Measurements from ENCODE around the gene ARHGEF25.
"Not testable (repeated sequence)": the region's sequence is repeated elsewhere in the genome, so short reads cannot be mapped to it uniquely, and the experiment has no call there.

Gene ARHGEF25

DNA sequence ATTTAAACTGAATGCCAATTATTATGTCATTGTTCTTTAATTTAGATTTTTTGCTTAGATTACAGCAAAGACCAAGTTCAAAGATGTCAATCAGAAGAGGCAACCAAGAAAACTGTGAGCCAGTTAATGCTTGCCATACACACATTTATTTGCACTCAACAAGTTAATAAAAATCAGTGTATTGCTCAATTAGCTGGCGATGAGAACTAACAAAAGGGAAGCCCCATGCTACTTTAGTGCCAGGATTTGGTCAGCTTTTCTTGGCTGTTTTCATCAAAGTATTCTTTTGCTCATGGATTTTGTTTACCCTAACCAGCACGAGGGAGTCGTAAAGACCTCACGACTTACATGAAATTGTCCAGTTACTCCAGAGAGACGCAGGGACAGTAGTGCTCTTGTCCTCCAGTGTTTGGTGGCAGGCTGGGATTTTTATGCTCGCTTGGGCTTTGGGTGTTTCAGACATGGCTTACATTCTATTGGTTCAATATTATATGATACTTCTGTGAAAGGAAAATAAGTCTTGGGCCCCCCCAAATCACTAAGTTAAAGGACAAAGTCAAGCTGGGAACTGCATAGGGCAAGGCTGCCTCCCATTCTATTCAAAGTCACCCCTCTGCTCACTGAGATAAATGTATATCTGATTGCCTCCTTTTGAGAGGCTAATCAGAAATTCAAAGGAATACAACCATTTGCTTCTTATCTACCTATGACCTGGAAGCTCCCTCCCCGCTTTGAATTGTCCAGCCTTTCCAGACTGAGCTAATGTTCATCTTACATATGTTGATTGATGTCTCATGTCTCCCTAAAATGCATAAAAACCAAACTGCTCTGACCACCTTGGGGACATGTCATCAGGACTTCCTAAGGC is 29.2 kb downstream of the ARHGEF25 start:
- DNase-seq: no peak

DNA sequence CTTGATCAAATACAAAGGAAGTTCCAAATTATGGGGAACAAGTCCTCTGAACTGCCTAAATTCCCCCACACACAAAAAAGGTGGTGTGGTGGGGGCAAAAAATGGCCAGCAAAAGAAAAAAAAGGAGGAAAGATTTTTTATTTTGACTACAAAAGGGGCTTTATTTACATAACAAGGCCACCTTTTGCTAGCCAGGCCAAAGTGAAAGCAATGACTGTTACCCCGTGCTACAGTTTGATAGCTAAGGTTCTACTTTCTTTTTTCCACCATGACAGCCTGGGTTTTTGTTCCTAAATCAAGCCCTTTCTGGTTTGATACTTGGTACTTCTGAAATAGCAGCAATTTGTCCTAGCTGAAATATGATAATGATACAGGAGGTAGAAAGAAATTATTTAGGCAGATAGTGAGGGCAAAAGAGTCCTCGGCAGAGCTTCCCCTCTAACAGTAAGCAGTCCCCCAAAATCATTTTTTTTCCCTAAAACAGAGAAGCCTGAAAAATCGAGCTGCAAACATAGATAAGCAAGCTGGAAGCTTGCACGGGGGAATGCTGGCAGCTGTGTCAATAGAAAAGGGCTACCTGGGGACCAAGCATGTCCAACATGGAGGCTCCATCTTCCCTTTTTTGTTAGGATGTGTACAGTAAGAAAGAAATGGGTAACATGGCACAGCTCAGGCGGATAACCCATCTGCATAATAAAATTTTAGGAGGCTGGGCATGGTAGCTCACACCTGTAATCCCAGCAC is 30.6 kb downstream of the ARHGEF25 start:
- DNase-seq: no peak

DNA sequence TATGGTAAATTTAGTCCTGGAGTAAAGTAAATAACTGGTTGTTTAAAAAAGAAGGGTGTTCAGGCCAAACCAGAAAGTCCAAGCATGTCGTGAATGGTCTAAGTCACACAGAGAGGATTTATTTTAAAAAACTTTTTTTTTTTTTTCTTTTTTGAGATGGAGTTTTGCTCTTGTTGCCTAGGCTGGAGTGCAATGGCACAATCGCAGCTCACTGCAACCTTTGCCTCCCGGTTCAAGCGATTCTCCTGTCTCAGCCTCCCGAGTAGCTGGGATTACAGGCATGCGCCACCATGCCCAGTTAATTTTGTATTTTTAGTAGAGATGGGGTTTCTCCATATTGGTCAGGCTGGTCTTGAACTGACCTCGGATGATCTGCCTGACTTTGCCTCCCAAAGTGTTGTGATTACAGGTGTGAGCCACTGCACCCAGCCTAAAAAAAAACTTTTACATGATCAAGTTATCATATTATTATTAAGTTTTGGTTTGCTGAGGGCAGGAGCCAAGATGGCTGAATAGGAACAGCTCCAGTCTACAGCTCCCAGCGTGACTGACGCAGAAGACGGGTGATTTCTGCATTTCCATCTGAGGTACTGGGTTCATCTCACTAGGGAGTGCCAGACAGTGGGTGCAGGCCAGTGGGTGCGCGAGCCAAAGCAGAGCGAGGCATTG is 34.9 kb downstream of the ARHGEF25 start:
- not testable (repeated sequence) for DNase-seq

DNA sequence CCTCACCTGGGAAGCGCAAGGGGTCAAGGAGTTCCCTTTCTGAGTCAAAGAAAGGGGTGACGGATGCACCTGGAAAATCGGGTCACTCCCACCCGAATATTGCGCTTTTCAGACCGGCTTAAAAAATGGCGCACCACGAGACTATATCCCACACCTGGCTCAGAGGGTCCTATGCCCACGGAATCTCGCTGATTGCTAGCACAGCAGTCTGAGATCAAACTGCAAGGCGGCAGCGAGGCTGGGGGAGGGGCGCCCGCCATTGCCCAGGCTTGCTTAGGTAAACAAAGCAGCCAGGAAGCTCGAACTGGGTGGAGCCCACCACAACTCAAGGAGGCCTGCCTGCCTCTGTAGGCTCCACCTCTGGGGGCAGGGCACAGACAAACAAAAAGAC is 35.4 kb downstream of the ARHGEF25 start:
- DNase-seq: not testable (repeated sequence)

DNA sequence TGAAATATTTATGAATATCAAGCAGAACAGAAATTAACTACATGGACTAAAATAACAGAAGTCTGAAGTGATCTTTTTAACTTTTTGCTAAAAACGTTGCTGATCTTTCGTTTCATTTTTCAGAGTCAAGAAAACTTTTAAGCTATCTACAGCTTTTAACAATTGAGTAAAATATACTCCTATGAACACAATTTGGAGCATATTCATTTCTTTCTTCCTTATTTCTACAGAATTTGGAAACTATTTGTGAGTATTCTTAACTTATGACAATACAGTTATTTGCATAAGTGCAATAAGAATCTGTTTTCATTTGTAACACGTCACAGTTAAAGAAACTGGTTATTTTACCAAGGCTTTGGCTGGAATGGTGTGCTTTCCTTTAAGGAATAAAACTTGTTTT is 42.8 kb downstream of the ARHGEF25 start:
- DNase-seq: no peak

DNA sequence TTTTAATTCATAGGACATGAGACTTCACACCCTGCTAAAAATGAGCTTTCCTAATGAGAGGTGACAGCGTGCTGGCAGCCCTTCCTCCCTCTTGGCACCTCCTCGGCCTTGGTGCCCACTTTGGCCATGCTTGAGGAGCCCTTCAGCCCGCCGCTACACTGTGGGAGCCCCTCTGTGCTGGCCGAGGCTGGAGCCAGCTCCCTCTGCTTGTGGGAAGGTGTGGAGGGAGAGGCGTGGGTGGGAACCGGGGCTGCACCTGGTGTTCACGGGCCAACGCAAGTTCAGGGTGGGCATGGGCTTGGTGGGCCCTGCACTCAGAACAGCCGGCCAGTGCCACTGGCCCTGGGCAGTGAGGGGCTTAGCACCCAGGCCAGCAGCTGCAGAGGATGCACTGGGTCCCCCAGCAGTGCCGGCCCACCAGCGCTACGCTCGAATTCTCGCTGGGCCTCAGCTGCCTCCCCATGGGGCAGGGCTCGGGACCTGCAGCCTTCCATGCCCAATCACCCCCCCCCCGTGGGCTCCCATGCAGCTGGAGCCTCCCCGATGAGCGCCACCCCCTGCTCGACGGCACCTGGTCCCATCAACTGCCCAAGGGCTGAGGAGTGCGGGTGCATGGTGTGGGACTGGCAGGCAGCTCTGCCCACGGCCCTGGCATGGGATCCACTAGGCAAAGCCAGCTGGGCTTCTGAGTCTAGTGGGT is 44.5 kb downstream of the ARHGEF25 start:
- no peak for DNase-seq

DNA sequence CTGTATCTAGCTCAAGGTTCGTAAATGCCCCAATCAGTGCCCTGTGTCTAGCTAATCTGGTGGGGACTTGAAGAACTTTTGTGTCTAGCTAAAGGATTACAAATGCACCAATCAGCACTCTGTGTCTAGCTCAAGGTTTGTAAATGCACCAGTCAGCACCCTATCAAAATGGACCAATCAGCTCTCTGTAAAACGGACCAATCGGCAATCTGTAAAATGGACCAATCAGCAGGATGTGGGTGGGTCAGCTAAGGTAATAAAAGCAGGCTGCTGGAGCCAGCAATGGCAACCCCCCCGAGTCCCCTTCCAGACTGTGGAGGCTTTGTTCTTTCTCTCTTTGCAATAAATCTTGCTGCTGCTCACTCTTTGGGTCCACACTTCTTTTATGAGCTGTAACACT is 45.2 kb downstream of the ARHGEF25 start:
- not testable (repeated sequence) for DNase-seq

DNA sequence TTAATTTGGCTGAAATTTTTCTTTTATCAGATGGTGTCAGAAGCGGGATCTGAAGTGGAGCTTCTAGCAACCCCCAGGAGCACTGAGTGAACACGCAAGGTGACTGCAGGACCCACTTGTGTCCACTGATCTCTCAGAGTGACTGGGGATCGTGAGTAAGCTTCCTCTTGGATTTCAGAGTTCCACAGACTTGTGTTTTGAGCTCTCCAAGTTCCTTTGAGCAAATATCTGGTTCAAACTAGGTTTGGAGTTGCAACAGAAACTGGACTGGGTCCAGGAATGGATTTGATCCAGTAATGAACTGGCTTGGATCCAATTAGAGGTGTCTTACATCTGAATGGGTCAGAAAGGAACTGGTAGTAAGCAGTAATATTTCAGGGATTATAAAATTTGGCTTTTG is 46.5 kb downstream of the ARHGEF25 start:
- no peak for DNase-seq

DNA sequence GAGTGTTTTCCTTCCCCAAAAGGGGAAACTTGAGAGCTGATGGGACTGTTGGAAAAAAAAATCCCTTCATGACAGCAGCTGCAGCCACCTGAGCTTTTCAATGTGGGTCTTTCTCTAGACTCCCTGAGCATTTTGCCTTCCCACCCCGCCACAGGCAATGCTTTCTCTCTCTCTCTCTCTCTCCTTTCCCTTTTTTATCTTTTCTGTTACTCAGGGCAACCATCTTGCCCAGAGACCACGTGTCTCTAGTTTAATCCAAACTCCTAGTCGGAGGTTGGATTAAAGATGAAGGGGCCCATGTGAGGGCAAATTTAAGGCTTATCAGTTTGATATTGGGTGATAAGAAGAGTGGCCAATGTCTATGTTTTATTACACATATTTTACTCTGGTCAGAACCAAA is 47.7 kb downstream of the ARHGEF25 start:
- DNase-seq: no peak

DNA sequence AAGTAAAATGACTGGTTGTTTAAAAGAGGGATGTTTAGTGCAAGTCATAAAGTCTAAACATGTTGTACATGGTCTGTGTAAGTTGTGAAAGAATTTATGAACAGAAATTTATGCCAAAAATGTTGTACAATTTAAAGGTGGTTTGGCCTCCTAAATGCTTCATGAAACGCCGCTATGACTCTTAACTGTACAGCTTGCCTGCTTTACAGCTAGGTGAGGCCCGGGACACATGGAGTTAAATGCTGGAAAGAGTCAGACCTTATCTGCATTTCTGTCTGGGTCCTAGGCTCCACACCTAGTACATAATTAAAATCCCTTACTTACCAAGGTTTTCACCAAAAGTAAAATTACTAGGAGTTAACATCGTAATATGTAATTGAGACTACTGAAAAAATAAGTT is 50.1 kb downstream of the ARHGEF25 start:
- no peak for DNase-seq

DNA sequence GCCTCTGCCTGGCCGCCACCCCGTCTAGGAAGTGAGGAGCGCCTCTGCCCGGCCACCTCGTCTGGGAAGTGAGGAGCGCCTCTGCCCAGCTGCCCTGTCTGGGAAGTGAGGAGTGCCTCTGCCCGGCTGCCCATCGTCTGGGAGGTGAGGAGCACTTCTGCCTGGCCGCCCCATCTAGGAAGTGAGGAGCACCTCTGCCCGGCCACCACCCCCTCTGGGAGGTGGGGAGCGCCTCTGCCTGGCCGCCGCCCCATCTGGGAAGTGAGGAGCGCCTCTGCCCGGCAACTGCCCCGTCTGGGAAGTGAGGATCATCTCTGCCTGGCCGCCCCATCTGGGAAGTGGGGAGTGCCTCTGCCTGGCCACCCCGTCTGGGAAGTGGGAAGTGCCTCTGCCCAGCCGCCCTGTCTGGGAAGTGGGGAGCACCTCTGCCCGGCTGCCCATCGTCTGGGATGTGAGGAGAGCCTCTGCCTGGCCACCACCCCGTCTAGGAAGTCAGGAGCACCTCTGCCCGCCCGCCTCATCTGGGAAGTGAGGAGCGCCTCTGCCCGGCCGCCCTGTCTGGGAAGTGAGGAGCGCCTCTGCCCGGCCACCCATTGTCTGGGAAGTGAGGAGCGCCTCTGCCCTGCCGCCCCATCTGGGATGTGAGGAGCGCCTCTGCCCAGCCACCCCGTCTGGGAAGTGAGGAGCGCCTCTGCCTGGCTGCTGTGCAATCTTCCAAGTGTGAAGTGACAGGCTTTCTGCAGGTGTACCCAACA is 54.0 kb downstream of the ARHGEF25 start:
- not testable (repeated sequence) for DNase-seq
